Breast epithelium (tissue), 4 donors: ENCODE results near the gene ARL6IP6. TPM values are rescaled to one million over a fixed set of nuclear protein-coding genes. Genes with fewer than 3 reads are reported as not detected.

Experiments
- DNase-seq, 2 donors: peaks; one replicate each; pipeline ENCODE4 v3.0.0-alpha.2; 2019; ENCODE audit warnings: low spot score in 2 of 2
- H3K27ac ChIP-seq, 2 donors: fragments of 200-600 bp; sonication (generic) in 1 of 2; one replicate each; pipeline ENCODE4 v1.5.1; 2016 to 2019; ENCODE audit warnings: mild to moderate bottlenecking in 1 of 2
- H3K27me3 ChIP-seq, 2 donors: fragments of 200-600 bp; sonication (generic) in 1 of 2; one replicate each; pipeline versions ENCODE4 v1.5.1 to v1.6.0; 2017 to 2019; ENCODE audit warnings: control low read depth in 1 of 2, mild to moderate bottlenecking in 1 of 2
- H3K36me3 ChIP-seq: fragments of 200-600 bp; one replicate; pipeline ENCODE4 v1.5.1; 2019
- H3K4me1 ChIP-seq, 2 donors: fragments of 200-600 bp; sonication (generic); one replicate each; pipeline ENCODE4 v1.5.1; 2016 to 2019; ENCODE audit warnings: control low read depth in 1 of 2
- H3K4me3 ChIP-seq, 3 donors: fragments of 200-600 bp; sonication (generic); 1 replicate in 2 of 3; 2 replicates in 1 of 3; pipeline ENCODE4 v1.5.1; 2016 to 2019; ENCODE audit warnings: mild to moderate bottlenecking in 3 of 3, moderate library complexity in 2 of 3
- H3K9me3 ChIP-seq, 2 donors: fragments of 200-600 bp; sonication (generic) in 1 of 2; one replicate each; pipeline ENCODE4 v1.5.1; 2016 to 2019; ENCODE audit warnings: control low read depth in 1 of 2
- CTCF ChIP-seq, 3 donors: fragments of 450-650 bp; IDR thresholded peaks; one replicate each; pipeline ENCODE4 v1.5.1; 2016 to 2017; ENCODE audit warnings: antibody characterized with exemption in 3 of 3, mild to moderate bottlenecking in 3 of 3, moderate library complexity in 3 of 3
- POLR2A ChIP-seq: fragments of 450-650 bp; IDR thresholded peaks from one replicate; pipeline ENCODE4 v1.6.1; 2016; ENCODE audit warnings: antibody characterized with exemption, mild to moderate bottlenecking, moderate library complexity
- POLR2AphosphoS5 ChIP-seq, 3 donors: sonication (generic); formaldehyde crosslinking; IDR thresholded peaks; one replicate each; pipeline ENCODE4 v1.6.1; 2017; ENCODE audit warnings: antibody characterized with exemption in 3 of 3
- intact Hi-C: fragments of 100-400 bp; cut with DNase I; formaldehyde crosslinking; loops from one replicate; pipeline ENCODE4 v1.15.1; 2023; ENCODE audit warnings: low total_unique reads
- total RNA-seq, 3 donors: library from RNA; depleted of rRNA; stranded (reverse); fragments of >200 nt; gene quantifications; one replicate each; pipeline ENCODE4 v1.1.0, GENCODE V29; 2016

The ARL6IP6 gene
- total RNA-seq, 3 donors from 2014 or later = 16.6 to 28.4 (median 25.9) TPM

DNA sequence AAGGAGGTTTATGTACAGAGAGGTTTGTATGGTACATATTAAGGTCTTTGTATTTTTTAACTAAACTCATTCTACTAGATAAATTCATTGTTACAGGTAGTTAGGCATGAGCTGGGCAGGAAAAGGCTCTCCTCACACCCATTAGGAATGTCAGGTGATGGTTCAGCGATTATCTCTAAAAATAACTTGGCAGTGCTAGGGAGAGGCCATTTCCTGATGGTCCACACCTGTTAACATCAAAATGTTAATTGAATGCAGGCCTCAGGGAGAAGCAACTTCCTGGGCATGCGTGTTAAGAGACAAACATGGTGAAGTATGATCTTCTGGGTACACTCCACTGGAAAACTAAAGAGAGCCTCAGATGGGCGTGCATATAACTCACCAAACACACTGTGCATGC, 73.6 kb downstream of the ARL6IP6 start:
- H3K27ac ChIP-seq = no peak overlapping the region
- no peaks in the 10 kb centered on the region for H3K9me3 ChIP-seq
- no peaks in the 10 kb centered on the region for H3K27me3 ChIP-seq
- DNase-seq = no peak
- H3K36me3 ChIP-seq = no peaks in the 10 kb centered on the region
- no peak overlapping the region for H3K4me3 ChIP-seq
- no peaks in the 10 kb centered on the region for H3K4me1 ChIP-seq
- intact Hi-C loops = no loop called here
- TF ChIP-seq CTCF (IDR thresholded peaks at IDR 0.05) (no peak), POLR2A (no peak), POLR2AphosphoS5 (IDR thresholded peaks at IDR 0.05) (no peak)

- Histone ChIP-seq H3K36me3 (no peaks in the 10 kb centered on the region), H3K4me3 (no peak overlapping the region), H3K4me1 (no peaks in the 10 kb centered on the region), H3K27me3 (no peaks in the 10 kb centered on the region), H3K9me3 (no peaks in the 10 kb centered on the region), H3K27ac (no peak overlapping the region)
- TF ChIP-seq POLR2A (no peak), CTCF (IDR thresholded peaks at IDR 0.05) (no peak), POLR2AphosphoS5 (IDR thresholded peaks at IDR 0.05) (no peak)
- intact Hi-C loops = no loop called here
- no peak for DNase-seq
Observed at GRCh38 chr2:152792974-152793373, 74.6 kb downstream of the ARL6IP6 start.

GRCh38 chr2:152796941-152797340, 78.5 kb downstream of the ARL6IP6 start:
- Histone ChIP-seq H3K36me3 (no peaks in the 10 kb centered on the region), H3K4me1 (no peaks in the 10 kb centered on the region), H3K4me3 (no peak overlapping the region), H3K9me3 (no peaks in the 10 kb centered on the region), H3K27ac (no peak overlapping the region), H3K27me3 (no peaks in the 10 kb centered on the region)
- no peak for TF ChIP-seq POLR2A
- no peak for TF ChIP-seq POLR2AphosphoS5 (IDR thresholded peaks at IDR 0.05)
- TF ChIP-seq CTCF (IDR thresholded peaks at IDR 0.05) = no peak
- intact Hi-C loops = no loop called here
- DNase-seq = no peak

DNA sequence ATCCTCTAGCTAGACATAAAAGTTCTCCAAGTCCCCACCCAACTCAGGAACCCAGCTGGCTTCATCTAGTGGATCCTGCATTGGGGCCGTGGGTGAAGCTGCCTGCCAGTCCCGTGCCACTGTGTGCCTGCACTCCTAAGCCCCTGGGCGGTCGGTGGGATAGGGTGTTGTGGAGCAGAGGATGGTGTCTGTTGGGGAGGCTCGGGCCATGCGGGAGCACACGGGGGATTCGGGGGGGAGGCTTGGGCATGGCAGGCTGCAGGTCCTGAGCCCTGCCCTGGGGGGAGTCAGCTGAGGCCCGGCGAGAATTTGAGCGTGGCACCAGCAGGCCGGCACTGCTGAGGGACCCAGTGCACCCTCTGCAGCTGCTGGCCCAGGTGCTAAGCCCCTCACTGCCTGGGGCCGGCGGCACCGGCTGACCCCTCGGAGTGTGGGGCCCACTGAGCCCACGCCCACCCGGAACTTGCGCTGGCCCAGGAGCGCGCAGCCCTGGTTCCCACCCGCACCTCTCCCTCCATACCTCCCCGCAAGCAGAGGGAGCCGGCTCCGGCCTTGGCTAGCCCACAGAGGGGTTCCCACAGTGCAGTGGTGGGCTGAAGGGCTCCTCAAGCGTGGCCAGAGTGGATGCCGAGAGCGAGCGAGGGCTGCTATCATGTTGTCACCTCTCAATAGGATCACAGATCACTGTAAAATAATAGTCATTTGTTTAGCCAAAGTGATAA, 86.4 kb downstream of the ARL6IP6 start:
- H3K4me3 ChIP-seq = no peak overlapping the region
- DNase-seq = no peak
- no peaks in the 10 kb centered on the region for H3K27me3 ChIP-seq
- H3K4me1 ChIP-seq = no peaks in the 10 kb centered on the region
- TF ChIP-seq POLR2AphosphoS5 (IDR thresholded peaks at IDR 0.05) (no peak), POLR2A (no peak), CTCF (IDR thresholded peaks at IDR 0.05) (no peak)
- no peaks in the 10 kb centered on the region for H3K36me3 ChIP-seq
- H3K27ac ChIP-seq = no peak overlapping the region
- intact Hi-C loops = no loop called here
- no peaks in the 10 kb centered on the region for H3K9me3 ChIP-seq

DNA sequence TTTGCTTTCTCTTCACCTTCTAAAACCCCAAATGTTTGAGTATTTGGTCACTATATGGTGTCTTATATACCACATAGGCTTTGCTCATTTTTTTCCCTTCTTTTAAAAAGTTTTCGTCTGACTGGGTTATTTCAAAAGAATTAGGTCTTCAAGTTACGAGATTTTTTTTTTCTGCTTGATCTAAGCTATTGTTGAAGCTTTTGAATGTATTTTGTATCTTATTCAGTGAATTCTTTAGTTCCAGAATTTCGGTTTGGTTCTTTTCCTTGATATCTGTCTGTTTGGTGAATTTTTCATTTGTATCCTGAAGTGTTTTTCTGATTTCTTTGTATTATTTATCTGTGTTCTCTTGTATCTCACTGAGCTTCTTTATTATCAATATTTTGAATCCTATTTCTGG, 93.5 kb downstream of the ARL6IP6 start:
- H3K36me3 ChIP-seq = no peaks in the 10 kb centered on the region
- peaks cover 11 to 21% of the 10 kb centered on the region in 2 donors for H3K9me3 ChIP-seq
- no peaks in the 10 kb centered on the region for H3K4me1 ChIP-seq
- no peak for DNase-seq
- no peak overlapping the region for H3K4me3 ChIP-seq
- intact Hi-C loops = no loop called here
- no peak overlapping the region for H3K27ac ChIP-seq
- no peaks in the 10 kb centered on the region for H3K27me3 ChIP-seq
- no peak for TF ChIP-seq CTCF (IDR thresholded peaks at IDR 0.05)
- TF ChIP-seq POLR2AphosphoS5 (IDR thresholded peaks at IDR 0.05) = no peak
- no peak for TF ChIP-seq POLR2A

Other genes with a start within 250 kb of the ARL6IP6 start
- 100 to 1,000 TPM in 2 of 3 donors, 10 to 100 TPM in 1; 81.8 to 131 (median 107) TPM for gene PRPF40A, start 1.2 kb upstream of the ARL6IP6 start, total RNA-seq